Mesendoderm (in vitro differentiated cells): ENCODE results near the gene ZFYVE16.
"Not testable (repeated sequence)": the region's sequence is repeated elsewhere in the genome, so short reads cannot be mapped to it uniquely, and the experiment has no call there.

Experiments
- DNase-seq: peaks from one replicate; pipeline ENCODE4 v3.0.0; 2013
- H2AK5ac ChIP-seq: 2 replicates; pipeline ENCODE4 v1.6.1; 2013; ENCODE audit warnings: low read length, inconsistent platforms
- H2BK120ac ChIP-seq: 2 replicates; pipeline ENCODE4 v1.6.1; 2013; ENCODE audit warnings: low read depth, mild to moderate bottlenecking, low read length, moderate library complexity, mixed read lengths
- H2BK15ac ChIP-seq: replicated peaks from 2 replicates; pipeline ENCODE4 v1.6.1; 2013; ENCODE audit warnings: low read depth, mild to moderate bottlenecking, moderate library complexity
- H2BK5ac ChIP-seq: 2 replicates; pipeline ENCODE4 v1.6.1; 2013; ENCODE audit warnings: low read length, inconsistent platforms
- H3K18ac ChIP-seq: 2 replicates; pipeline ENCODE4 v1.6.1; 2013; ENCODE audit warnings: mild to moderate bottlenecking, low read length, mixed read lengths
- H3K23ac ChIP-seq: one replicate; pipeline ENCODE4 v1.6.1; 2013; ENCODE audit warnings: low read length
- H3K27ac ChIP-seq: 2 replicates; pipeline ENCODE4 v1.5.1; 2013; ENCODE audit warnings: low read depth, mild to moderate bottlenecking, inconsistent platforms, low read length, moderate library complexity
- H3K27me3 ChIP-seq: 2 replicates; pipeline ENCODE4 v1.6.1; 2013; ENCODE audit warnings: low read length, control low read depth, mild to moderate bottlenecking, inconsistent platforms; ENCODE audit not compliant: insufficient read depth, poor library complexity
- H3K36me3 ChIP-seq: 2 replicates; pipeline ENCODE4 v1.6.1; 2013; ENCODE audit warnings: low read length, inconsistent platforms; ENCODE audit not compliant: control insufficient read depth, insufficient read depth
- H3K4ac ChIP-seq: one replicate; pipeline ENCODE4 v1.6.1; 2013; ENCODE audit warnings: low read depth, mild to moderate bottlenecking, low read length, moderate library complexity
- H3K4me1 ChIP-seq: 2 replicates; pipeline ENCODE4 v1.6.1; 2013; ENCODE audit warnings: low read depth, low read length, inconsistent platforms; ENCODE audit not compliant: control insufficient read depth
- H3K4me2 ChIP-seq: 2 replicates; pipeline ENCODE4 v1.6.1; 2013; ENCODE audit warnings: low read length
- H3K4me3 ChIP-seq: 2 replicates; pipeline ENCODE4 v1.5.1; 2013; ENCODE audit warnings: mild to moderate bottlenecking, low read length
- H3K56ac ChIP-seq: one replicate; pipeline ENCODE4 v1.6.1; 2013; ENCODE audit warnings: low read length
- H3K79me1 ChIP-seq: 2 replicates; pipeline ENCODE4 v1.6.1; 2013; ENCODE audit warnings: low read length, inconsistent platforms
- H3K79me2 ChIP-seq: 2 replicates; pipeline ENCODE4 v1.6.1; 2013; ENCODE audit warnings: mild to moderate bottlenecking, low read length; ENCODE audit not compliant: control insufficient read depth, insufficient read depth
- H3K9ac ChIP-seq: 2 replicates; pipeline ENCODE4 v1.6.1; 2013; ENCODE audit warnings: low read length, inconsistent platforms
- H4K5ac ChIP-seq: one replicate; pipeline ENCODE4 v1.6.1; 2013; ENCODE audit warnings: low read length
- H4K8ac ChIP-seq: one replicate; pipeline ENCODE4 v1.6.1; 2013; ENCODE audit warnings: low read depth, mild to moderate bottlenecking, control low read depth, low read length, moderate library complexity
- WGBS: extraction: QIAGEN DNeasy Blood & Tissue Kit; methylation state at CpG from one replicate; pipeline ENCODE4 v1.1.7; 2013; ENCODE audit warnings: low lambda C conversion rate, missing lambda C conversion rate; ENCODE audit not compliant: insufficient coverage; ENCODE audit errors: extremely low coverage; 5-methylcytosine and 5-hydroxymethylcytosine counted together

The ZFYVE16 gene

DNA sequence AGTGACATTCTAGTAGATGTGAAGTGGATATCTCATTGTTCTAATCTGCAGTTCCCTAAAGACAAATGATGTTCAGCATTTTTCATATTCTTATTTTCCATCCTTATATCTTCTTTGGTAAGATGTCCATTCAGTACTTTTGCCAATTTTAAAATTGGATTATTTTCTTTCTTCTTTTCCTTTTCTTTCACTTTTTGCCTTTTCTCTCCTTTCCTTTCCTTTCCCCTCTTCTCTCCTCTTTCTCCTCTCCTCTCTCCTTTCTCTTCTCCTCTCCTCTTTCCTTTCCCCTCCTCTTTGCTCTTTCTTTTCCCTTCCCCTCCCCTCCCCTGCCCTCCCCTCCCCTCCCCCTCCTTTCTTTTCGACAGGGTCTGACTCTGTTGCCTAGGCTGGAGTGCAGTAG is 10.1 kb downstream of the ZFYVE16 start:
- H3K23ac ChIP-seq: no peak overlapping the region
- no CpG with 5 or more reads among the region's 1 CpG for WGBS

DNA sequence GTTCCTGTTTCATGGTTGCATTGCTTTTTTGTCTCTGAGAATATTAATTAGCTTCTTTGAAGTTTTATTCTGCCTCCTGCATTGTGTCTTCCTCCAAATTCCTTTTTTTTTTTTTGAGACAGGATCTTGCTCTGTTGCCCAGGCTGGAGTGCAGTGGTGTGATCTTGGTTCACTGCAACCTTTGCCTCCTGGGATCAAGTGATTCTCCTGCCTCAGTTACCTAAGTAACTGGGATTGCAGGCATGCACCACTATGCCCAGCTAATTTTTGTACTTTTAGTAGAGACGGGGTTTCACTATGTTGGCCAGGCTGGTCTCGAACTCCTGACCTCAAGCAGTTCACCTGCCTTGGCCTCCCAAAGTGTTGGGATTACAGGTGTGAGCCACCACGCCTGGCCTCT is 16.5 kb downstream of the ZFYVE16 start:
- H2BK15ac ChIP-seq, H3K56ac ChIP-seq, DNase-seq, H3K27me3 ChIP-seq, H3K4me3 ChIP-seq, H3K4me1 ChIP-seq, H4K8ac ChIP-seq, H3K79me2 ChIP-seq, H3K36me3 ChIP-seq, H2AK5ac ChIP-seq, H3K27ac ChIP-seq, H3K4ac ChIP-seq, H3K18ac ChIP-seq, H2BK120ac ChIP-seq, H3K79me1 ChIP-seq, H3K23ac ChIP-seq, H3K4me2 ChIP-seq, H3K9ac ChIP-seq, H4K5ac ChIP-seq, H2BK5ac ChIP-seq: not testable (repeated sequence)
- no CpG with 5 or more reads among the region's 3 CpGs for WGBS

More for the DNA sequence above, 10.1 kb downstream of the ZFYVE16 start:
- Histone ChIP-seq H3K79me2 (peaks cover 5% of the 10 kb centered on the region), H2AK5ac (no peak overlapping the region), H3K56ac (no peak overlapping the region), H3K27me3 (no peaks in the 10 kb centered on the region), H3K36me3 (no peaks in the 10 kb centered on the region), H3K79me1 (peaks cover 2% of the 10 kb centered on the region), H4K5ac (no peak overlapping the region), H2BK5ac (no peak overlapping the region), H3K4ac (no peak overlapping the region), H3K4me3 (no peak overlapping the region), H3K27ac (no peak overlapping the region), H2BK15ac (no peak overlapping the region), H3K4me2 (no peak overlapping the region), H3K18ac (no peak overlapping the region), H4K8ac (no peak overlapping the region), H3K4me1 (no peaks in the 10 kb centered on the region), H3K9ac (no peak overlapping the region), H2BK120ac (no peak overlapping the region)
- DNase-seq: no peak

DNA sequence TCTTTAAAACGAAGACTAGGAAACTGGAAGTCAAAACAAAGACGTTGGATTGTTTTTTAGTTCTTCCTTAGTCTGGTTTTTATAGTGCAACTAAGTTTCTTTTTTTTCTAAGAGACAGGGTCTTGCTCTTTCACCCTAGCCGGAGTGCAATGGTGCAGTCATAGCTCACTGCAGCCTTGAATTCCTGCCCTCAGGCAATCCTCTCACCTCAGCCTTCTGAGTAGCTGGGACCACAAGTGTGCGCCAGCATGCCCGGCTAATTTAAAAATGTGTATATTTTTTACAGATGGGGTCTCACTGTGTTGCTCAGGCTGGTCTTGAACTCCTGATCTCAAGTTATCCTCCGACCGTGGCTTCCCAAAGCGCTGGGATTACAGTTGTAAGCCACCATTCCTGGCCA is 27.6 kb downstream of the ZFYVE16 start:
- no peak overlapping the region for H3K9ac ChIP-seq

DNA sequence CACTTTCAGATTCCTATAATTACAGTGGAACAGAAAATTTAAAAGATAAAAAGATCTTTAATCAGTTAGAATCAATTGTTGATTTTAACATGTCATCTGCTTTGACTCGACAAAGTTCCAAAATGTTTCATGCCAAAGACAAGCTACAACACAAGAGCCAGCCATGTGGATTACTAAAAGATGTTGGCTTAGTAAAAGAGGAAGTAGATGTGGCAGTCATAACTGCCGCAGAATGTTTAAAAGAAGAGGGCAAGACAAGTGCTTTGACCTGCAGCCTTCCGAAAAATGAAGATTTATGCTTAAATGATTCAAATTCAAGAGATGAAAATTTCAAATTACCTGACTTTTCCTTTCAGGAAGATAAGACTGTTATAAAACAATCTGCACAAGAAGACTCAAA is 29.5 kb downstream of the ZFYVE16 start:
- DNase-seq: no peak
- Histone ChIP-seq H3K9ac (no peak overlapping the region), H3K4me2 (no peak overlapping the region), H3K27me3 (no peaks in the 10 kb centered on the region), H3K4me1 (no peaks in the 10 kb centered on the region), H2BK120ac (no peak overlapping the region), H2AK5ac (no peak overlapping the region), H3K56ac (no peak overlapping the region), H2BK15ac (no peak overlapping the region), H3K79me1 (no peaks in the 10 kb centered on the region), H3K4ac (no peak overlapping the region), H3K79me2 (no peaks in the 10 kb centered on the region), H4K5ac (no peak overlapping the region), H3K27ac (no peak overlapping the region), H4K8ac (no peak overlapping the region), H2BK5ac (no peak overlapping the region), H3K4me3 (no peak overlapping the region), H3K18ac (no peak overlapping the region), H3K23ac (no peak overlapping the region), H3K36me3 (no peaks in the 10 kb centered on the region)
- no CpG with 5 or more reads among the region's 3 CpGs for WGBS

More for the DNA sequence above, 27.6 kb downstream of the ZFYVE16 start:
- no peak overlapping the region for H3K56ac ChIP-seq
- H4K5ac ChIP-seq: no peak overlapping the region
- H3K36me3 ChIP-seq: no peaks in the 10 kb centered on the region
- no peak overlapping the region for H3K4me3 ChIP-seq
- H3K23ac ChIP-seq: no peak overlapping the region
- H3K27ac ChIP-seq: no peak overlapping the region
- H3K79me1 ChIP-seq: no peaks in the 10 kb centered on the region
- no peak overlapping the region for H4K8ac ChIP-seq
- no peak overlapping the region for H3K4me2 ChIP-seq
- H2BK5ac ChIP-seq: no peak overlapping the region
- H3K4me1 ChIP-seq: no peaks in the 10 kb centered on the region
- no peak overlapping the region for H2AK5ac ChIP-seq
- H3K4ac ChIP-seq: no peak overlapping the region
- no peak overlapping the region for H2BK15ac ChIP-seq
- H2BK120ac ChIP-seq: no peak overlapping the region
- H3K27me3 ChIP-seq: no peaks in the 10 kb centered on the region
- no CpG with 5 or more reads among the region's 8 CpGs for WGBS
- H3K18ac ChIP-seq: no peak overlapping the region
- DNase-seq: no peak
- H3K79me2 ChIP-seq: no peaks in the 10 kb centered on the region

DNA sequence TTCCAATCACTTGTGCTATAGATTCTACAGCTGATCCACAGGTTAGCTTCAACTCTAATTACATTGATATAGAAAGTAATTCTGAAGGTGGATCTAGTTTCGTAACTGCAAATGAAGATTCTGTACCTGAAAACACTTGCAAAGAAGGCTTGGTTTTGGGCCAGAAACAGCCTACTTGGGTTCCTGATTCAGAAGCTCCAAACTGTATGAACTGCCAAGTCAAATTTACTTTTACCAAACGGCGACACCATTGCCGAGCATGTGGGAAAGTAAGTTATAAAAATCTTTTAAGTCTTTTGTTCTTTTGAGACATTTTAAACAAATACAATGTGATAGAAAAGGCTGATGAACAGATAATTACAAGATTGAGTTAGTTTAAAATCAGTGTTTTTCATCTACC is 30.9 kb downstream of the ZFYVE16 start:
- H3K4ac ChIP-seq: no peak overlapping the region
- H3K9ac ChIP-seq: no peak overlapping the region
- H3K79me2 ChIP-seq: no peaks in the 10 kb centered on the region
- no peaks in the 10 kb centered on the region for H3K79me1 ChIP-seq
- H3K27me3 ChIP-seq: no peaks in the 10 kb centered on the region
- H3K23ac ChIP-seq: no peak overlapping the region
- no peak overlapping the region for H2BK5ac ChIP-seq
- H3K27ac ChIP-seq: no peak overlapping the region
- H3K36me3 ChIP-seq: no peaks in the 10 kb centered on the region
- H2BK15ac ChIP-seq: no peak overlapping the region
- H4K8ac ChIP-seq: no peak overlapping the region
- no peak overlapping the region for H3K4me3 ChIP-seq
- no peak overlapping the region for H4K5ac ChIP-seq
- H3K18ac ChIP-seq: no peak overlapping the region
- no peak overlapping the region for H3K56ac ChIP-seq
- DNase-seq: no peak
- H3K4me1 ChIP-seq: no peaks in the 10 kb centered on the region
- no peak overlapping the region for H2BK120ac ChIP-seq
- no peak overlapping the region for H2AK5ac ChIP-seq
- no peak overlapping the region for H3K4me2 ChIP-seq
- WGBS: no CpG with 5 or more reads among the region's 4 CpGs

DNA sequence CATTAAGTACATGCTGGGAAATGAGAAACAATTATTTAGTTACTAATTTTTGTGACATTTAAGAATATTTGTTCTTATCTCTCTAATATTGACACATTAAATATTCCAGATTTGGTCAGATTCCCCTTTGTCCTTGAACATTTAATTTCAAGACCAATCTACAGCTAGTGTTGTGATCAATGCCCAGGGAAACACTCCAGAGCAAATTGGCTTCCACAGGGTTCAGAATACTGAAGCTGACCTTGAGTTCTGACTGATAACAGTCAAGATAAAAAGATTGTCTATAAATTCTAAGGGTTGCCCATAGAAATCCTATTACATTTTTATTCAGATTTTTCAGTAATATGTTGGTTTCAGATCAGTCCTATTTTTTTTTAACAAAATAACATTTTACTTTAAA is 31.3 kb downstream of the ZFYVE16 start:
- Histone ChIP-seq H3K4me1 (no peaks in the 10 kb centered on the region), H2BK5ac (no peak overlapping the region), H4K5ac (no peak overlapping the region), H3K4me2 (no peak overlapping the region), H3K36me3 (no peaks in the 10 kb centered on the region), H3K79me2 (no peaks in the 10 kb centered on the region), H3K27me3 (no peaks in the 10 kb centered on the region), H3K9ac (no peak overlapping the region), H3K4ac (no peak overlapping the region), H3K27ac (no peak overlapping the region), H2BK15ac (no peak overlapping the region), H2AK5ac (no peak overlapping the region), H2BK120ac (no peak overlapping the region), H3K18ac (no peak overlapping the region), H4K8ac (no peak overlapping the region), H3K79me1 (no peaks in the 10 kb centered on the region), H3K4me3 (no peak overlapping the region), H3K23ac (no peak overlapping the region), H3K56ac (no peak overlapping the region)
- DNase-seq: no peak
